HG03457 (cell line): ENCODE results near the gene DSG1.
"Not testable (repeated sequence)": the region's sequence is repeated elsewhere in the genome, so short reads cannot be mapped to it uniquely, and the experiment has no call there.

Experiments used
- ATAC-seq: cut with Tn5 transposase; IDR thresholded peaks from one replicate; pipeline ENCODE4 v1.9.1; 2021; ENCODE audit warnings: moderate number of reproducible peaks; ENCODE audit not compliant: unreplicated experiment

Gene DSG1

GRCh38 chr18:31329787-31330438 is 12.0 kb downstream of the DSG1 start:
- no peak for ATAC-seq

- ATAC-seq, result no peak
Measured at GRCh38 chr18:31343454-31343853, 25.5 kb downstream of the DSG1 start.

- ATAC-seq, result not testable (repeated sequence)
Measured at GRCh38 chr18:31353336-31353735, 35.4 kb downstream of the DSG1 start.

GRCh38 chr18:31354990-31355389 is 37.0 kb downstream of the DSG1 start:
- ATAC-seq, result no peak

- ATAC-seq, result no peak
Measured at GRCh38 chr18:31356025-31356424, 38.1 kb downstream of the DSG1 start.

- no peak for ATAC-seq
Measured at GRCh38 chr18:31364190-31364589, 46.2 kb downstream of the DSG1 start.

GRCh38 chr18:31369478-31369877 is 51.5 kb downstream of the DSG1 start:
- ATAC-seq, result no peak

- no peak for ATAC-seq
Measured at GRCh38 chr18:31371989-31372388, 54.0 kb downstream of the DSG1 start.

GRCh38 chr18:31373641-31374040 is 55.7 kb downstream of the DSG1 start:
- no peak for ATAC-seq

- no peak for ATAC-seq
Measured at GRCh38 chr18:31376477-31376876, 58.5 kb downstream of the DSG1 start, which contains the start of gene DSG4. Gene DSG4 (plus strand): TSS chr18:31376777. CDS start chr18:31376912, 135 bp downstream.

GRCh38 chr18:31380912-31381311 is 63.0 kb downstream of the DSG1 start:
- no peak for ATAC-seq

- ATAC-seq, result no peak
Measured at GRCh38 chr18:31382107-31382506, 64.1 kb downstream of the DSG1 start.

- ATAC-seq, result no peak
Measured at GRCh38 chr18:31386741-31387140, 68.8 kb downstream of the DSG1 start.

- ATAC-seq, result no peak
Measured at GRCh38 chr18:31393286-31393685, 75.3 kb downstream of the DSG1 start.

GRCh38 chr18:31396796-31397612 is 79.0 kb downstream of the DSG1 start:
- ATAC-seq, result no peak

- ATAC-seq, result no peak
Measured at GRCh38 chr18:31398191-31398590, 80.2 kb downstream of the DSG1 start.

GRCh38 chr18:31399306-31400032 is 81.5 kb downstream of the DSG1 start:
- no peak for ATAC-seq

GRCh38 chr18:31401156-31402025 is 83.4 kb downstream of the DSG1 start:
- ATAC-seq, result no peak

GRCh38 chr18:31402026-31402373 is 84.0 kb downstream of the DSG1 start:
- ATAC-seq, result no peak

- no peak for ATAC-seq
Measured at GRCh38 chr18:31403409-31403808, 85.4 kb downstream of the DSG1 start.
